ENCODE measurements around the gene SDCBP2. TPM values are rescaled to one million over a fixed set of nuclear protein-coding genes. Genes with fewer than 3 reads are reported as not detected.

Gene SDCBP2
- total and polyA plus RNA-seq, 2 of the 8 experiments (the other 6 are each of a cell fraction or from before 2014, with no cell fraction given), result 4.2 to 6.7 TPM

DNA sequence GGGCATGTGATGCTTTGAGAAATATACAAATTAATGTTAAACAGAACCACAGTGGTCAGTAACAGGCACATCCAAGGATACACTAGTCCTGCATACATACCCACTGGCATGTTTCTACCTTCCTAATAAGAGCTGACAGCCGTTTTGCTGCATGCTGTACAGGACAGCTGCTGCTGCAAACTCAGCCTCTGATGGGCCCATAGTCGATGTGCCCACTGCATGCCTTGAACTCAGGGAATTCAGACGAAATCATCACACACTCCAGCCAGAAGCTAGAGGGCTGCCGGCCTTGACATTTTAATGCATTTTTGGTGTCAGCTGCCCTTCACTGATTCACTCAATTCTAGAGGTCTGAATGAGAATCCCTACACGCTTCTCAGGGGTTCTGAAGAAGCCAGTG lies 34.6 kb upstream of the SDCBP2 start:
- POLR2A ChIA-PET (ENCODE audit: partially characterized antibody), result interaction anchor here (1.3 to 2.5 kb wide), 3 partner anchors 9 to 28 kb away, joined by 3 to 7 read pairs (median 6); no protein-coding TSS in a partner anchor
- Histone ChIP-seq H2BK12ac (ENCODE audit: low read depth, low read length) (no peak overlapping the region), H4K8ac (ENCODE audit: extremely low read depth, insufficient read depth, low read length) (no peak overlapping the region), H3K23ac (ENCODE audit: insufficient read length) (no peak overlapping the region), H3K9me3 (ENCODE audit: insufficient read depth in 2 of 2, low read depth in 1 of 2, low read length in 1 of 2) (no peaks in the 10 kb centered on the region), H2BK15ac (ENCODE audit: low read length) (no peak overlapping the region), H2BK120ac (replicated peaks; ENCODE audit: low read depth, low read length) (no peak overlapping the region), H3K4me1 (replicated peaks in 1 of 4; ENCODE audit: control insufficient read depth in 3 of 4, insufficient read depth in 4 of 4, low read length in 3 of 4) (no peaks in the 10 kb centered on the region), H3K4me3 (ENCODE audit: extremely low read depth in 1 of 4, insufficient read depth in 2 of 4, low read depth in 3 of 4, low read length in 4 of 4) (no peak overlapping the region), H3K4ac (replicated peaks; ENCODE audit: insufficient read length, low read depth, low read length) (no peak overlapping the region), H3K27ac (ENCODE audit: low read depth, low read length) (no peak overlapping the region), H3K56ac (replicated peaks; ENCODE audit: insufficient read length, low read depth, low read length) (no peak overlapping the region), H3K23me2 (ENCODE audit: low read depth, low read length) (no peaks in the 10 kb centered on the region), H3K9ac (replicated peaks in 1 of 4; ENCODE audit: extremely low read depth in 1 of 4, low read depth in 3 of 4, low read length in 3 of 4) (no peak overlapping the region), H4K91ac (replicated peaks; ENCODE audit: insufficient read length, low read length) (no peak overlapping the region), H2AFZ (ENCODE audit: low read length) (no peak overlapping the region), H3K4me2 (ENCODE audit: insufficient read depth in 1 of 2, low read depth in 2 of 2, low read length in 2 of 2) (no peak overlapping the region), H2BK5ac (ENCODE audit: low read depth, low read length) (no peak overlapping the region), H3K79me2 (ENCODE audit: control insufficient read depth in 1 of 2, insufficient read depth in 2 of 2, low read length in 2 of 2) (no peaks in the 10 kb centered on the region), H3K27me3 (replicated peaks in 1 of 4; ENCODE audit: control insufficient read depth in 3 of 4, extremely low read depth in 1 of 4, insufficient read depth in 3 of 4, low read length in 3 of 4) (no peaks in the 10 kb centered on the region), H4K5ac (ENCODE audit: insufficient read length, low read depth, low read length) (no peak overlapping the region), H4K20me1 (replicated peaks in 1 of 2; ENCODE audit: control insufficient read depth in 1 of 2, insufficient read depth in 2 of 2, low read length in 2 of 2) (peaks cover 0 to 2% of the 10 kb centered on the region in 2 experiments), H3K14ac (ENCODE audit: insufficient read length) (no peak overlapping the region), H3K18ac (ENCODE audit: extremely low read depth, low read length) (no peak overlapping the region), H2AK5ac (ENCODE audit: low read depth, low read length) (no peak overlapping the region), H3K36me3 (ENCODE audit: control insufficient read depth in 2 of 4, insufficient read depth in 4 of 4, low read length in 3 of 4) (peaks cover 0 to 16% (median 3%) of the 10 kb centered on the region in 4 experiments; a peak in 4 of 8 replicates), H3K79me1 (ENCODE audit: low read depth, low read length) (no peaks in the 10 kb centered on the region), H2BK20ac (ENCODE audit: low read length) (no peak overlapping the region)
- CTCF ChIA-PET (ENCODE audit: partially characterized antibody), result interaction anchor here (1.3 to 1.7 kb wide), 4 partner anchors 19 to 51 kb away, joined by 3 to 5 read pairs (median 4); no protein-coding TSS in a partner anchor
- FAIRE-seq (no peak), DNase-seq (ENCODE audit: low read depth in 1 of 2, low spot score in 2 of 2) (no peak)
- WGBS, 2 experiments (ENCODE audit: extremely low coverage in 1 of 2, insufficient coverage in 1 of 2, insufficient read length in 1 of 2, insufficient replicate concordance in 2 of 2, low coverage in 1 of 2, low lambda C conversion rate in 2 of 2, missing lambda C conversion rate in 1 of 2), result 87% methylated on average over 5 of the region's 5 CpGs; no CpG with 5 or more reads in 1 of the 2 experiments
- TF ChIP-seq HDAC6 (IDR thresholded peaks at IDR 0.05; ENCODE audit: low read depth, low read length) (no peak), CREB1 (IDR thresholded peaks at IDR 0.05) (no peak), POLR2AphosphoS5 (IDR thresholded peaks at IDR 0.05; ENCODE audit: low read depth, low read length) (no peak), GABPA (IDR thresholded peaks at IDR 0.05; ENCODE audit: borderline replicate concordance, insufficient read depth, low read length) (no peak), EZH2 (IDR thresholded peaks at IDR 0.05; ENCODE audit: low read depth, low read length, severe bottlenecking) (no peak), MAFK (IDR thresholded peaks at IDR 0.05; ENCODE audit: low read depth, low read length) (no peak), CHD1 (IDR thresholded peaks at IDR 0.05; ENCODE audit: low read depth, low read length) (no peak)

Data from H1 (cell line).